NCI-H460 (cell line): ENCODE results near the gene PCDHGA4. TPM values are rescaled to one million over a fixed set of nuclear protein-coding genes. Genes with fewer than 3 reads are reported as not detected.
"Not testable (repeated sequence)": the region's sequence is repeated elsewhere in the genome, so short reads cannot be mapped to it uniquely, and the experiment has no call there.

Source experiments
- DNase-seq: peaks from one replicate; pipeline ENCODE4 v3.0.0-alpha.2; 2016; ENCODE audit warnings: low read depth; ENCODE audit errors: extremely low read depth
- total RNA-seq: library from RNA; depleted of rRNA; stranded (reverse); fragments of >200 nt; shearing (Covaris generic); gene quantifications from 2 replicates; pipeline ENCODE4 v1.2.3, GENCODE V29; 2014

The PCDHGA4 gene
- total RNA-seq, 1 experiment from 2014 or later, result 0.79 TPM

GRCh38 chr5:141382469-141383294 lies 27.9 kb downstream of the PCDHGA4 start, which contains the start of gene PCDHGA7:
TSS of gene PCDHGA7 (plus strand) at chr5:141382742. CDS start at chr5:141382900, 158 bp downstream.
- DNase-seq, result no peak

GRCh38 chr5:141383345-141383744 lies 28.5 kb downstream of the PCDHGA4 start:
- DNase-seq, result no peak

GRCh38 chr5:141384471-141385267 lies 29.8 kb downstream of the PCDHGA4 start:
- DNase-seq, result no peak

- peak; percentile 36 for DNase-seq
These were observed 32.9 kb downstream of the PCDHGA4 start, which contains the start of gene PCDHGB4 for GRCh38 chr5:141387557-141388311. TSS of gene PCDHGB4 (plus strand) at chr5:141387698. CDS start at chr5:141387885, 187 bp downstream.

- no peak for DNase-seq
These were observed 33.8 kb downstream of the PCDHGA4 start for GRCh38 chr5:141388661-141389060.

- DNase-seq, result no peak
These were observed 34.6 kb downstream of the PCDHGA4 start for GRCh38 chr5:141389153-141390042.

GRCh38 chr5:141392429-141393198 lies 37.8 kb downstream of the PCDHGA4 start, which contains the start of gene PCDHGA8:
TSS of gene PCDHGA8 (plus strand) at chr5:141392633. CDS start at chr5:141392814, 181 bp downstream.
- DNase-seq, result no peak

GRCh38 chr5:141393267-141393666 lies 38.4 kb downstream of the PCDHGA4 start:
- no peak for DNase-seq

GRCh38 chr5:141394401-141395187 lies 39.8 kb downstream of the PCDHGA4 start:
- not testable (repeated sequence) for DNase-seq

GRCh38 chr5:141397756-141398551 lies 43.1 kb downstream of the PCDHGA4 start, which contains the start of gene PCDHGB5:
TSS of gene PCDHGB5 (plus strand) at chr5:141397947. CDS start at chr5:141398128, 181 bp downstream.
- DNase-seq, result not testable (repeated sequence)

- DNase-seq, result no peak
These were observed 43.8 kb downstream of the PCDHGA4 start for GRCh38 chr5:141398608-141399007.

GRCh38 chr5:141399555-141400258 lies 44.9 kb downstream of the PCDHGA4 start:
- no peak for DNase-seq

GRCh38 chr5:141402553-141403243 lies 47.9 kb downstream of the PCDHGA4 start, which contains the start of gene PCDHGA9:
TSS of gene PCDHGA9 (plus strand) at chr5:141402778. CDS start at chr5:141402953, 175 bp downstream.
- DNase-seq, result peak; percentile 33

GRCh38 chr5:141403387-141403786 lies 48.6 kb downstream of the PCDHGA4 start:
- DNase-seq, result no peak
